Erythroblast (primary cell): ENCODE data around the gene MIB1.

Source experiments
- GATA1 ChIP-seq: IDR thresholded peaks from 2 replicates; pipeline ENCODE4 v1.6.1; 2011; ENCODE audit warnings: low read depth, mild to moderate bottlenecking, control low read depth, low read length, moderate library complexity
- POLR2A ChIP-seq: IDR thresholded peaks from 2 replicates; pipeline ENCODE4 v1.6.1; 2011; ENCODE audit warnings: mild to moderate bottlenecking, low read length

- TF ChIP-seq POLR2A, result no peak
- no peak for TF ChIP-seq GATA1
Observed at GRCh38 chr18:21725201-21725600, 15.4 kb upstream of the MIB1 start.
